Ascending aorta (tissue), 2 donors: ENCODE results near the gene ULK3. TPM values are rescaled to one million over a fixed set of nuclear protein-coding genes. Genes with fewer than 3 reads are reported as not detected.

ENCODE experiments used
- DNase-seq, 2 donors: peaks; one replicate each; pipeline ENCODE4 v3.0.0-alpha.2; 2019; ENCODE audit warnings: low spot score in 2 of 2
- H3K27ac ChIP-seq, 2 donors: fragments of 200-600 bp; sonication (generic); one replicate each; pipeline ENCODE4 v1.5.1; 2016 to 2017; ENCODE audit warnings: mild to moderate bottlenecking in 1 of 2
- H3K27me3 ChIP-seq: fragments of 200-600 bp; sonication (generic); one replicate; pipeline ENCODE4 v1.5.1; 2017
- H3K36me3 ChIP-seq, 2 donors: fragments of 200-600 bp; sonication (generic); one replicate each; pipeline ENCODE4 v1.5.1; 2016
- H3K4me1 ChIP-seq, 2 donors: fragments of 200-600 bp; sonication (generic); one replicate each; pipeline ENCODE4 v1.5.1; 2016 to 2017; ENCODE audit warnings: mild to moderate bottlenecking in 1 of 2
- H3K4me3 ChIP-seq, 2 donors: fragments of 200-600 bp; sonication (generic); one replicate each; pipeline ENCODE4 v1.5.1; 2016 to 2017; ENCODE audit warnings: mild to moderate bottlenecking in 1 of 2
- H3K9me3 ChIP-seq, 2 donors: fragments of 200-600 bp; sonication (generic); one replicate each; pipeline ENCODE4 v1.5.1; 2016
- CTCF ChIP-seq, 3 experiments: fragments of 200-600 bp in 2 of 3; fragments of 450-650 bp in 1 of 3; sonication (generic) in 2 of 3; IDR thresholded peaks; one replicate each; pipeline ENCODE4 v1.5.1; 2016 to 2019; ENCODE audit warnings: antibody characterized with exemption in 3 of 3, mild to moderate bottlenecking in 1 of 3, moderate library complexity in 1 of 3
- intact Hi-C: fragments of 100-400 bp; cut with DNase I; formaldehyde crosslinking; loops from one replicate; pipeline ENCODE4 v1.15.1; 2023
- total RNA-seq: library from RNA; depleted of rRNA; stranded (reverse); fragments of >200 nt; gene quantifications from one replicate; pipeline ENCODE4 v1.1.0, GENCODE V29; 2016

Gene ULK3
- total RNA-seq, 1 donor from 2014 or later, result 54.0 TPM

- peak overlapping the region; percentile 43 to 52 for H3K27ac ChIP-seq
- H3K27me3 ChIP-seq, result no peaks in the 10 kb centered on the region
- H3K4me3 ChIP-seq, result peak overlapping the region in 1 of 2 donors; percentile 80
- DNase-seq, result peak; percentile 40 to 77
- intact Hi-C loops, result no loop called here
- no peaks in the 10 kb centered on the region for H3K36me3 ChIP-seq
- no peak for TF ChIP-seq CTCF (IDR thresholded peaks at IDR 0.05)
- no peaks in the 10 kb centered on the region for H3K9me3 ChIP-seq
- H3K4me1 ChIP-seq, result peaks cover 9 to 40% of the 10 kb centered on the region in 2 donors
These were observed 26.9 kb upstream of the ULK3 start for GRCh38 chr15:74869726-74870407.

GRCh38 chr15:74869372-74869725 is 26.4 kb upstream of the ULK3 start:
- H3K27ac ChIP-seq, result peak overlapping the region; percentile 43 to 52
- peak overlapping the region in 1 of 2 donors; percentile 27 for H3K4me3 ChIP-seq
- no peaks in the 10 kb centered on the region for H3K9me3 ChIP-seq
- H3K27me3 ChIP-seq, result no peaks in the 10 kb centered on the region
- DNase-seq, result no peak
- TF ChIP-seq CTCF (IDR thresholded peaks at IDR 0.05), result no peak
- H3K4me1 ChIP-seq, result peaks cover 9 to 40% of the 10 kb centered on the region in 2 donors
- intact Hi-C loops, result no loop called here
- peaks cover under 1 to 2% of the 10 kb centered on the region in 2 donors for H3K36me3 ChIP-seq

GRCh38 chr15:74868059-74868458 is 25.1 kb upstream of the ULK3 start:
- peak in 1 of 2 donors; percentile 69 for DNase-seq
- H3K4me3 ChIP-seq, result no peak overlapping the region
- H3K4me1 ChIP-seq, result peaks cover 9 to 37% of the 10 kb centered on the region in 2 donors
- peak overlapping the region; percentile 31 to 46 for H3K27ac ChIP-seq
- peaks cover 3 to 5% of the 10 kb centered on the region in 2 donors for H3K36me3 ChIP-seq
- no peak for TF ChIP-seq CTCF (IDR thresholded peaks at IDR 0.05)
- no peaks in the 10 kb centered on the region for H3K27me3 ChIP-seq
- H3K9me3 ChIP-seq, result no peaks in the 10 kb centered on the region
- intact Hi-C loops, result no loop called here

- intact Hi-C loops, result no loop called here
- H3K4me1 ChIP-seq, result peaks cover 9 to 37% of the 10 kb centered on the region in 2 donors
- no peak overlapping the region for H3K4me3 ChIP-seq
- peaks cover 3 to 5% of the 10 kb centered on the region in 2 donors for H3K36me3 ChIP-seq
- peak overlapping the region; percentile 31 to 46 for H3K27ac ChIP-seq
- no peaks in the 10 kb centered on the region for H3K27me3 ChIP-seq
- no peak for TF ChIP-seq CTCF (IDR thresholded peaks at IDR 0.05)
- DNase-seq, result no peak
- H3K9me3 ChIP-seq, result no peaks in the 10 kb centered on the region
These were observed 24.6 kb upstream of the ULK3 start for GRCh38 chr15:74867466-74868038.

- intact Hi-C loops, result no loop called here
- peaks cover 9 to 23% of the 10 kb centered on the region in 2 donors for H3K4me1 ChIP-seq
- H3K36me3 ChIP-seq, result peaks cover 3 to 5% of the 10 kb centered on the region in 2 donors
- no peak overlapping the region for H3K27ac ChIP-seq
- DNase-seq, result no peak
- no peaks in the 10 kb centered on the region for H3K27me3 ChIP-seq
- H3K4me3 ChIP-seq, result no peak overlapping the region
- no peak for TF ChIP-seq CTCF (IDR thresholded peaks at IDR 0.05)
- no peaks in the 10 kb centered on the region for H3K9me3 ChIP-seq
These were observed 23.1 kb upstream of the ULK3 start for GRCh38 chr15:74866090-74866489.
